Vagina (tissue), 2 donors: ENCODE measurements around the gene MCOLN2.

ENCODE experiments used
- CTCF ChIP-seq, 3 experiments: fragments of 450-650 bp in 2 of 3; fragments of 200-600 bp in 1 of 3; sonication (generic) in 1 of 3; IDR thresholded peaks; one replicate each; pipeline ENCODE4 v1.5.1; 2017 to 2019; ENCODE audit warnings: antibody characterized with exemption in 3 of 3, mild to moderate bottlenecking in 2 of 3, moderate library complexity in 2 of 3
- POLR2A ChIP-seq, 2 donors: fragments of 450-650 bp; IDR thresholded peaks; one replicate each; pipeline ENCODE4 v1.6.1; 2017; ENCODE audit warnings: antibody characterized with exemption in 2 of 2, mild to moderate bottlenecking in 2 of 2, moderate library complexity in 2 of 2
- POLR2AphosphoS5 ChIP-seq, 2 donors: sonication (generic); formaldehyde crosslinking; IDR thresholded peaks; one replicate each; pipeline ENCODE4 v1.9.0; 2017; ENCODE audit warnings: antibody characterized with exemption in 2 of 2, mild to moderate bottlenecking in 2 of 2, low read depth in 1 of 2; ENCODE audit not compliant: insufficient read depth in 1 of 2

GRCh38 chr1:84963021-84963420, 33.9 kb downstream of the MCOLN2 start:
- TF ChIP-seq CTCF (IDR thresholded peaks at IDR 0.05) = no peak
- no peak for TF ChIP-seq POLR2A (IDR thresholded peaks at IDR 0.05)
- TF ChIP-seq POLR2AphosphoS5 (IDR thresholded peaks at IDR 0.05; ENCODE audit: insufficient read depth in 1 of 2, low read depth in 1 of 2) = no peak
